Heart right ventricle (tissue), 16 donors: ENCODE data around the gene TVP23C. TPM values are rescaled to one million over a fixed set of nuclear protein-coding genes. Genes with fewer than 3 reads are reported as not detected.

Experiments used
- ATAC-seq, 8 donors: fragments of 200-7000 bp; cut with Tn5 transposase; one replicate each; pipeline ENCODE4 v1.9.1; 2020; ENCODE audit warnings: mild to moderate bottlenecking in 8 of 8, moderate library complexity in 8 of 8, moderate number of reproducible peaks in 1 of 8
- DNase-seq, 2 donors: peaks; one replicate each; pipeline ENCODE4 v3.0.0-alpha.2; 2020
- H3K27ac ChIP-seq, 10 donors: fragments of 200-600 bp; sonication (generic) in 2 of 10; one replicate each; pipeline versions ENCODE4 v1.5.0 to v1.8.0; 2020 to 2022; ENCODE audit warnings: mild to moderate bottlenecking in 3 of 10
- H3K27me3 ChIP-seq, 7 donors: fragments of 200-600 bp; one replicate each; pipeline ENCODE4 v1.8.0; 2021 to 2022; ENCODE audit warnings: mild to moderate bottlenecking in 2 of 7
- H3K36me3 ChIP-seq, 9 donors: fragments of 200-600 bp; sonication (generic) in 1 of 9; one replicate each; pipeline versions ENCODE4 v1.5.0 to v1.8.0; 2020 to 2022; ENCODE audit warnings: mild to moderate bottlenecking in 2 of 9
- H3K4me1 ChIP-seq, 9 donors: fragments of 200-600 bp; sonication (generic) in 1 of 9; one replicate each; pipeline versions ENCODE4 v1.5.0 to v1.8.0; 2020 to 2022; ENCODE audit warnings: mild to moderate bottlenecking in 4 of 9
- H3K4me3 ChIP-seq, 10 donors: fragments of 200-600 bp; sonication (generic) in 2 of 10; one replicate each; pipeline versions ENCODE4 v1.5.0 to v1.8.0; 2020 to 2022; ENCODE audit warnings: mild to moderate bottlenecking in 7 of 10, moderate library complexity in 2 of 10
- H3K9me3 ChIP-seq, 11 donors: fragments of 200-600 bp in 10 of 11; sonication (generic) in 2 of 11; one replicate each; pipeline versions ENCODE4 v1.5.0 to v1.8.0; 2013 to 2022; ENCODE audit warnings: mild to moderate bottlenecking in 2 of 11, control low read depth in 1 of 11, moderate library complexity in 1 of 11
- CTCF ChIP-seq, 9 donors: fragments of 200-600 bp; sonication (generic) in 2 of 9; IDR thresholded peaks; one replicate each; pipeline versions ENCODE4 v1.5.0 to v1.8.0; 2021 to 2022; ENCODE audit warnings: antibody characterized with exemption in 9 of 9, mild to moderate bottlenecking in 5 of 9, moderate library complexity in 1 of 9
- WGBS, 2 donors: extraction: QIAGEN DNeasy Blood & Tissue Kit; methylation state at CpG; one replicate each; pipeline ENCODE4 v1.1.7; 2013; ENCODE audit warnings: inconsistent platforms in 1 of 2; 5-methylcytosine and 5-hydroxymethylcytosine counted together
- intact Hi-C, 10 donors: fragments of 100-400 bp; cut with DNase I; formaldehyde crosslinking; loops; one replicate each; pipeline versions ENCODE4 v1.11.1 to v1.14.2; 2022
- polyA plus RNA-seq, 2 donors: library from polyadenylated mRNA; stranded (reverse); fragments of 200-250 nt; gene quantifications; one replicate each; pipeline ENCODE4 v1.2.3, GENCODE V29; 2013
- total RNA-seq, 10 donors: library from RNA; stranded (reverse); fragmentation: NEBNext Ultra II Directional in 3 of 10; extraction: Animal tissue kit (Norgen Biotek cat#: 25700) in 3 of 10; gene quantifications; one replicate each; pipeline versions ENCODE4 v1.2.1 to v1.2.4, GENCODE V29; 2021 to 2023
- donor health status: Arrhythmogenic right ventricular cardiomyopathy.
- donor health status: ischemic (EF 13 %, LVEDD 7.1; RV severe dilation, severe dysfunction).
- donor health status: healthy with polysubstance abuse.
- donor health status: DM: no; HTN: yes; CAD: no.
- donor health status: DM: no; HTN: no; CAD: no.
- donor health status: ischemic (EF 25% LVEDD 6.9; RV normal size, moderate dysfunction).
- donor health status: ischemic (EF 25% LVEDD 5.7; RV mildly dilated, moderate dysfunction).
- donor health status: healthy.
- donor health status: DM: yes; HTN: yes; CAD: no.
- donor health status: Ischemic cardiomyopathy.
- donor health status: ischemic (EF 35%, LVEDD 5.7; RV mildly dilated, moderate dysfunction).
- donor health status: nonischemic (EF 11% LVEDD 7.7; RV severe dilation, severe dysfunction).
- donor health status: DM: yes; HTN: yes; CAD: no.
- donor health status: PGD.
- donor health status: ischemic (EF 29% LVEDD 5.4; RV normal size, mild dysfunction).
- donor health status: nonischemic (EF 23%, LVEDD 6.1; RV moderate dilation, normal function).

TVP23C gene
- total and polyA plus RNA-seq, 12 donors, result 2.0 to 8.2 (median 4.8) TPM

DNA sequence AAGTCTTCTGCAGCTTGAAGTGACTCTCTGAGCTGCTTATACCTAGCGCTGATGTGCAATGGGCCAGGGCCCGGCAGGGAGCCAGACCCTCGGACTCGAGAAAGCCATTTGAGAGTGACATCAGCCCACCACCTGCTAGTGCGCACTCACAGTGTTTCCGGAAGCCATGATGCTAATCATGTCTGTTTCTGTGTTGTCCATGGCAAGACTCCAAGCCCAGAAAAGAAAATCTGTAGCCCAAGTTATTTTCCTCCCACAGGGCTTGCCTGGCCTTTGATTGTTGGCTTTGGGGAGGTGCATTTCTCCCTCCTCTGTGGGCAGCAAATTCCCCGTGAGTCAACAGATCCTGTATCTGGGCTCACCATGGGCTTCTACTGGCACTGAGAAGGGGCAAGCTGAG is 94.0 kb downstream of the TVP23C start:
- peak overlapping the region in 2 of 10 donors; percentile 4 to 25 for H3K27ac ChIP-seq
- 49 to 61% methylated on average over 7 of the region's 7 CpGs for WGBS, 2 donors
- H3K9me3 ChIP-seq, result no peaks in the 10 kb centered on the region
- no peak for TF ChIP-seq CTCF (IDR thresholded peaks at IDR 0.05)
- H3K27me3 ChIP-seq, result no peaks in the 10 kb centered on the region
- H3K4me3 ChIP-seq, result no peak overlapping the region
- ATAC-seq, result peak in 7 of 8 donors; percentile 27 to 80 (median 62)
- no peaks in the 10 kb centered on the region for H3K36me3 ChIP-seq
- peak; percentile 51 to 65 for DNase-seq
- peaks cover 3 to 28% (median 12%) of the 10 kb centered on the region in 9 donors for H3K4me1 ChIP-seq
- intact Hi-C loops, result loop anchor here in 1 of 10 donors (5.0 kb wide), 1 partner anchor 52 kb away; no protein-coding TSS in a partner anchor

GRCh38 chr17:15468126-15468525 is 95.2 kb downstream of the TVP23C start:
- peak in 1 of 8 donors; percentile 4 for ATAC-seq
- no peak for TF ChIP-seq CTCF (IDR thresholded peaks at IDR 0.05)
- Histone ChIP-seq H3K36me3 (no peaks in the 10 kb centered on the region), H3K9me3 (no peaks in the 10 kb centered on the region), H3K27me3 (no peaks in the 10 kb centered on the region), H3K27ac (peak overlapping the region in 1 of 10 donors; percentile 25), H3K4me3 (no peak overlapping the region), H3K4me1 (peaks cover 4 to 40% (median 21%) of the 10 kb centered on the region in 9 donors)
- 28 to 35% methylated on average over 4 of the region's 4 CpGs for WGBS, 2 donors
- intact Hi-C loops, result loop anchor here in 1 of 10 donors (5.0 kb wide), 1 partner anchor 51 kb away; no protein-coding TSS in a partner anchor
- DNase-seq, result no peak

- TF ChIP-seq CTCF (IDR thresholded peaks at IDR 0.05), result no peak
- WGBS, 2 donors, result 90 to 91% methylated on average over 3 of the region's 3 CpGs
- DNase-seq, result no peak
- Histone ChIP-seq H3K36me3 (no peaks in the 10 kb centered on the region), H3K27ac (peak within 1 kb of the TSS in 1 of 10 donors; percentile 25), H3K27me3 (no peaks in the 10 kb centered on the region), H3K4me1 (peaks cover 4 to 45% (median 26%) of the 10 kb centered on the region in 9 donors), H3K4me3 (no peak within 1 kb of the TSS), H3K9me3 (no peaks in the 10 kb centered on the region)
- no peak for ATAC-seq
- intact Hi-C loops, result loop anchor here in 1 of 10 donors (5.0 kb wide), 1 partner anchor 50 kb away; no protein-coding TSS in a partner anchor
Observed at GRCh38 chr17:15467592-15467991, 95.7 kb downstream of the TVP23C start, which contains the start of gene CDRT4. TSS of gene CDRT4 (minus strand) at chr17:15467621. CDS start at chr17:15440238, 27,383 bp downstream.

GRCh38 chr17:15466131-15466530 is 97.2 kb downstream of the TVP23C start:
- TF ChIP-seq CTCF (IDR thresholded peaks at IDR 0.05), result no peak
- ATAC-seq (no peak), DNase-seq (no peak)
- Histone ChIP-seq H3K4me1 (peaks cover 4 to 47% (median 27%) of the 10 kb centered on the region in 9 donors), H3K4me3 (no peak overlapping the region), H3K36me3 (no peaks in the 10 kb centered on the region), H3K27ac (no peak overlapping the region), H3K27me3 (no peaks in the 10 kb centered on the region), H3K9me3 (no peaks in the 10 kb centered on the region)
- 81 to 85% methylated on average over 6 of the region's 6 CpGs for WGBS, 2 donors
- intact Hi-C loops, result loop anchor here in 1 of 10 donors (5.0 kb wide), 1 partner anchor 49 kb away; no protein-coding TSS in a partner anchor
